ENCODE data around the gene WNT3. TPM values are rescaled to one million over a fixed set of nuclear protein-coding genes. Genes with fewer than 3 reads are reported as not detected.

Gene WNT3
- total and polyA plus RNA-seq, 2 of the 8 experiments (the other 6 are each of a cell fraction or from before 2014, with no cell fraction given), result 0.56 to 2.0 TPM

GRCh38 chr17:46823657-46824056 lies 5.2 kb upstream of the WNT3 start:
- 85% methylated on average over 8 of the region's 8 CpGs; no CpG with 5 or more reads in 1 of the 2 experiments for WGBS, 2 experiments (ENCODE audit: extremely low coverage in 1 of 2, insufficient coverage in 1 of 2, insufficient read length in 1 of 2, insufficient replicate concordance in 2 of 2, low coverage in 1 of 2, low lambda C conversion rate in 2 of 2, missing lambda C conversion rate in 1 of 2)
- no peak overlapping the region for H4K8ac ChIP-seq (ENCODE audit: extremely low read depth, insufficient read depth, low read length)

More at GRCh38 chr17:46823657-46824056, 5.2 kb upstream of the WNT3 start:
- Histone ChIP-seq H4K20me1 (replicated peaks in 1 of 2; ENCODE audit: control insufficient read depth in 1 of 2, insufficient read depth in 2 of 2, low read length in 2 of 2) (peaks cover 0 to 2% of the 10 kb centered on the region in 2 experiments), H3K56ac (replicated peaks; ENCODE audit: insufficient read length, low read depth, low read length) (no peak overlapping the region), H2AFZ (ENCODE audit: low read length) (no peak overlapping the region), H3K14ac (ENCODE audit: insufficient read length) (no peak overlapping the region), H3K23ac (ENCODE audit: insufficient read length) (no peak overlapping the region), H3K4ac (replicated peaks; ENCODE audit: insufficient read length, low read depth, low read length) (no peak overlapping the region), H2AK5ac (ENCODE audit: low read depth, low read length) (no peak overlapping the region), H3K27me3 (replicated peaks in 1 of 4; ENCODE audit: control insufficient read depth in 3 of 4, extremely low read depth in 1 of 4, insufficient read depth in 3 of 4, low read length in 3 of 4) (peaks cover 21 to 47% (median 39%) of the 10 kb centered on the region in 4 experiments), H2BK20ac (ENCODE audit: low read length) (no peak overlapping the region), H3K27ac (ENCODE audit: low read depth, low read length) (no peak overlapping the region), H4K91ac (replicated peaks; ENCODE audit: insufficient read length, low read length) (no peak overlapping the region), H3K4me3 (ENCODE audit: extremely low read depth in 1 of 4, insufficient read depth in 2 of 4, low read depth in 3 of 4, low read length in 4 of 4) (no peak overlapping the region), H2BK120ac (replicated peaks; ENCODE audit: low read depth, low read length) (no peak overlapping the region), H2BK15ac (ENCODE audit: low read length) (no peak overlapping the region), H3K79me1 (ENCODE audit: low read depth, low read length) (no peaks in the 10 kb centered on the region), H2BK12ac (ENCODE audit: low read depth, low read length) (no peak overlapping the region), H3K18ac (ENCODE audit: extremely low read depth, low read length) (no peak overlapping the region), H2BK5ac (ENCODE audit: low read depth, low read length) (no peak overlapping the region), H3K36me3 (ENCODE audit: control insufficient read depth in 2 of 4, insufficient read depth in 4 of 4, low read length in 3 of 4) (no peaks in the 10 kb centered on the region), H3K4me1 (replicated peaks in 1 of 4; ENCODE audit: control insufficient read depth in 3 of 4, insufficient read depth in 4 of 4, low read length in 3 of 4) (peaks cover 0 to 31% (median 25%) of the 10 kb centered on the region in 4 experiments; a peak in 6 of 7 replicates), H3K23me2 (ENCODE audit: low read depth, low read length) (peaks cover 17% of the 10 kb centered on the region; the same call in 1 of the 2 replicates), H3K4me2 (ENCODE audit: insufficient read depth in 1 of 2, low read depth in 2 of 2, low read length in 2 of 2) (no peak overlapping the region), H4K5ac (ENCODE audit: insufficient read length, low read depth, low read length) (no peak overlapping the region), H3K9ac (replicated peaks in 1 of 4; ENCODE audit: extremely low read depth in 1 of 4, low read depth in 3 of 4, low read length in 3 of 4) (no peak overlapping the region), H3K79me2 (ENCODE audit: control insufficient read depth in 1 of 2, insufficient read depth in 2 of 2, low read length in 2 of 2) (no peaks in the 10 kb centered on the region), H3K9me3 (ENCODE audit: insufficient read depth in 2 of 2, low read depth in 1 of 2, low read length in 1 of 2) (no peaks in the 10 kb centered on the region)
- DNase-seq (ENCODE audit: low read depth in 1 of 2, low spot score in 2 of 2), result no peak
- ChIA-PET CTCF (ENCODE audit: partially characterized antibody) (interaction anchor here (0.6 to 6.1 kb wide), 7 partner anchors 8 to 804 kb away, joined by 3 to 49 read pairs (median 9); no protein-coding TSS in a partner anchor), POLR2A (ENCODE audit: partially characterized antibody) (no interaction called here)
- no peak for FAIRE-seq
- TF ChIP-seq CHD2 (IDR thresholded peaks at IDR 0.05; ENCODE audit: low read length), result no peak
- TF ChIP-seq SRF (IDR thresholded peaks at IDR 0.05; ENCODE audit: low read depth, low read length), result no peak
- no peak for TF ChIP-seq SP1 (IDR thresholded peaks at IDR 0.05; ENCODE audit: low read depth, low read length)
- TF ChIP-seq JUN (IDR thresholded peaks at IDR 0.05; ENCODE audit: low read depth, low read length), result no peak
- no peak for TF ChIP-seq SP2 (IDR thresholded peaks at IDR 0.05; ENCODE audit: low read length)
- TF ChIP-seq POLR2A (IDR thresholded peaks at IDR 0.05; ENCODE audit: control extremely low read depth in 1 of 2, low read depth in 2 of 2, low read length in 2 of 2), result no peak

Measured in H1 (cell line).